Trophoblast cell (in vitro differentiated cells and primary cell): ENCODE data around the gene MPPED1.

Source experiments
- DNase-seq, 2 donors: peaks; one replicate each; pipeline ENCODE4 v3.0.0-alpha.2; 2016
- H2AFZ ChIP-seq: 2 replicates; pipeline ENCODE4 v1.6.1; 2013; ENCODE audit warnings: low read length, moderate library complexity, mild to moderate bottlenecking; ENCODE audit not compliant: insufficient read depth, poor library complexity
- H2AK5ac ChIP-seq: 2 replicates; pipeline ENCODE4 v1.6.1; 2013; ENCODE audit warnings: mild to moderate bottlenecking, low read length
- H2BK120ac ChIP-seq: 2 replicates; pipeline ENCODE4 v1.6.1; 2013; ENCODE audit warnings: low read length, mild to moderate bottlenecking, moderate library complexity; ENCODE audit not compliant: insufficient read depth, poor library complexity
- H2BK12ac ChIP-seq: 2 replicates; pipeline ENCODE4 v1.6.1; 2013; ENCODE audit warnings: mild to moderate bottlenecking, low read length, moderate library complexity
- H2BK5ac ChIP-seq: 2 replicates; pipeline ENCODE4 v1.6.1; 2013; ENCODE audit warnings: low read length, low read depth, moderate library complexity, mild to moderate bottlenecking; ENCODE audit not compliant: poor library complexity
- H3K14ac ChIP-seq: 2 replicates; pipeline ENCODE4 v1.6.1; 2013; ENCODE audit warnings: mild to moderate bottlenecking, low read length
- H3K18ac ChIP-seq: 2 replicates; pipeline ENCODE4 v1.6.1; 2013; ENCODE audit warnings: mild to moderate bottlenecking, low read length
- H3K23ac ChIP-seq: 2 replicates; pipeline ENCODE4 v1.6.1; 2013; ENCODE audit warnings: low read length
- H3K27ac ChIP-seq: 2 replicates; pipeline ENCODE4 v1.5.1; 2013; ENCODE audit warnings: low read depth, mild to moderate bottlenecking, inconsistent platforms, low read length, moderate library complexity
- H3K27me3 ChIP-seq: 2 replicates; pipeline ENCODE4 v1.6.1; 2013; ENCODE audit warnings: inconsistent platforms, mild to moderate bottlenecking, low read length, moderate library complexity; ENCODE audit not compliant: insufficient read depth
- H3K36me3 ChIP-seq, 2 experiments: 1 replicate in 1 of 2; 2 replicates in 1 of 2; pipeline ENCODE4 v1.6.1; 2013; ENCODE audit warnings: low read length in 2 of 2, mild to moderate bottlenecking in 2 of 2, moderate library complexity in 1 of 2; ENCODE audit not compliant: insufficient read depth in 2 of 2, control insufficient read depth in 1 of 2
- H3K4ac ChIP-seq: 2 replicates; pipeline ENCODE4 v1.6.1; 2013; ENCODE audit warnings: low read depth, mild to moderate bottlenecking, low read length, moderate library complexity
- H3K4me1 ChIP-seq, 2 experiments: 1 replicate in 1 of 2; 2 replicates in 1 of 2; pipeline ENCODE4 v1.6.1; 2013; ENCODE audit warnings: low read length in 2 of 2, mild to moderate bottlenecking in 2 of 2, moderate library complexity in 1 of 2; ENCODE audit not compliant: insufficient read depth in 2 of 2, control insufficient read depth in 1 of 2
- H3K4me2 ChIP-seq: 2 replicates; pipeline ENCODE4 v1.6.1; 2013; ENCODE audit warnings: inconsistent platforms, mild to moderate bottlenecking, low read length, moderate library complexity
- H3K4me3 ChIP-seq: 2 replicates; pipeline ENCODE4 v1.5.1; 2013; ENCODE audit warnings: mild to moderate bottlenecking, low read depth, low read length, inconsistent platforms
- H3K79me1 ChIP-seq: one replicate; pipeline ENCODE4 v1.6.1; 2013; ENCODE audit warnings: low read length
- H3K79me2 ChIP-seq: 2 replicates; pipeline ENCODE4 v1.6.1; 2013; ENCODE audit warnings: low read length, mild to moderate bottlenecking; ENCODE audit not compliant: control insufficient read depth, insufficient read depth, poor library complexity
- H3K9ac ChIP-seq: 2 replicates; pipeline ENCODE4 v1.6.1; 2013; ENCODE audit warnings: mild to moderate bottlenecking, low read length
- H3K9me3 ChIP-seq: 2 replicates; pipeline ENCODE4 v1.6.1; 2013; ENCODE audit warnings: low read depth, mild to moderate bottlenecking, control low read depth, inconsistent platforms, low read length; ENCODE audit not compliant: insufficient read depth
- H4K12ac ChIP-seq: 2 replicates; pipeline ENCODE4 v1.6.1; 2013; ENCODE audit warnings: low read depth, mild to moderate bottlenecking, low read length, moderate library complexity
- H4K8ac ChIP-seq: 2 replicates; pipeline ENCODE4 v1.6.1; 2013; ENCODE audit warnings: low read depth, mild to moderate bottlenecking, low read length, moderate library complexity
- H4K91ac ChIP-seq: one replicate; pipeline ENCODE4 v1.6.1; 2013; ENCODE audit warnings: low read depth, mild to moderate bottlenecking, low read length, moderate library complexity
- WGBS: extraction: QIAGEN DNeasy Blood & Tissue Kit; methylation state at CpG from one replicate; pipeline ENCODE4 v1.1.7; 2013; ENCODE audit warnings: missing lambda C conversion rate; ENCODE audit not compliant: insufficient read length, insufficient coverage; ENCODE audit errors: extremely low coverage; 5-methylcytosine and 5-hydroxymethylcytosine counted together

The MPPED1 gene

GRCh38 chr22:43408009-43408408 lies 3.8 kb upstream of the MPPED1 start:
- H3K18ac ChIP-seq, result no peak overlapping the region
- H4K91ac ChIP-seq, result no peak overlapping the region
- H3K79me1 ChIP-seq, result no peaks in the 10 kb centered on the region
- H2AK5ac ChIP-seq, result no peak overlapping the region
- no peak overlapping the region for H3K23ac ChIP-seq
- no peaks in the 10 kb centered on the region for H3K4me1 ChIP-seq
- H2BK120ac ChIP-seq, result no peak overlapping the region
- no peaks in the 10 kb centered on the region for H3K9me3 ChIP-seq
- no peak overlapping the region for H3K9ac ChIP-seq
- no peak overlapping the region for H4K12ac ChIP-seq
- H3K4me2 ChIP-seq, result no peak overlapping the region
- H3K4me3 ChIP-seq, result no peak overlapping the region
- H3K27ac ChIP-seq, result no peak overlapping the region
- WGBS, result no CpG with 5 or more reads among the region's 2 CpGs
- H4K8ac ChIP-seq, result no peak overlapping the region
- H2AFZ ChIP-seq, result no peak overlapping the region
- H3K36me3 ChIP-seq, result no peaks in the 10 kb centered on the region
- no peak overlapping the region for H3K14ac ChIP-seq
- no peak overlapping the region for H3K4ac ChIP-seq
- DNase-seq, result no peak
- peaks cover 36% of the 10 kb centered on the region for H3K27me3 ChIP-seq
- H2BK12ac ChIP-seq, result no peak overlapping the region
- H3K79me2 ChIP-seq, result no peaks in the 10 kb centered on the region
- H2BK5ac ChIP-seq, result no peak overlapping the region

GRCh38 chr22:43409046-43409445 lies 2.8 kb upstream of the MPPED1 start:
- Histone ChIP-seq H2AK5ac (no peak overlapping the region), H3K4me3 (no peak overlapping the region), H3K4me2 (no peak overlapping the region), H3K36me3 (no peaks in the 10 kb centered on the region), H3K14ac (no peak overlapping the region), H3K79me1 (no peaks in the 10 kb centered on the region), H4K8ac (no peak overlapping the region), H3K79me2 (no peaks in the 10 kb centered on the region), H4K91ac (no peak overlapping the region), H3K9me3 (no peaks in the 10 kb centered on the region), H3K27ac (no peak overlapping the region), H2BK120ac (no peak overlapping the region), H3K4me1 (no peaks in the 10 kb centered on the region), H3K9ac (no peak overlapping the region), H3K4ac (no peak overlapping the region), H2BK12ac (no peak overlapping the region), H3K27me3 (peaks cover 41% of the 10 kb centered on the region), H2AFZ (no peak overlapping the region), H4K12ac (no peak overlapping the region), H3K23ac (no peak overlapping the region), H2BK5ac (no peak overlapping the region), H3K18ac (no peak overlapping the region)
- no CpG with 5 or more reads among the region's 8 CpGs for WGBS
- no peak for DNase-seq

GRCh38 chr22:43409800-43410199 lies 2.0 kb upstream of the MPPED1 start:
- peaks cover 44% of the 10 kb centered on the region for H3K27me3 ChIP-seq
- H3K4me1 ChIP-seq, result no peaks in the 10 kb centered on the region
- H4K91ac ChIP-seq, result no peak overlapping the region
- H3K27ac ChIP-seq, result no peak overlapping the region
- no peak overlapping the region for H3K9ac ChIP-seq
- no peak overlapping the region for H3K23ac ChIP-seq
- H3K14ac ChIP-seq, result no peak overlapping the region
- no peak overlapping the region for H4K8ac ChIP-seq
- no peaks in the 10 kb centered on the region for H3K79me1 ChIP-seq
- H3K79me2 ChIP-seq, result no peaks in the 10 kb centered on the region
- no peak overlapping the region for H3K4me3 ChIP-seq
- no peak overlapping the region for H3K4ac ChIP-seq
- H3K9me3 ChIP-seq, result no peaks in the 10 kb centered on the region
- DNase-seq, result no peak
- no peak overlapping the region for H2BK5ac ChIP-seq
- H3K4me2 ChIP-seq, result no peak overlapping the region
- no peak overlapping the region for H3K18ac ChIP-seq
- WGBS, result no CpG with 5 or more reads among the region's 4 CpGs
- H2AFZ ChIP-seq, result no peak overlapping the region
- H2BK12ac ChIP-seq, result no peak overlapping the region
- no peaks in the 10 kb centered on the region for H3K36me3 ChIP-seq
- no peak overlapping the region for H2AK5ac ChIP-seq
- no peak overlapping the region for H4K12ac ChIP-seq
- H2BK120ac ChIP-seq, result no peak overlapping the region

- no peaks in the 10 kb centered on the region for H3K4me1 ChIP-seq
- H2BK120ac ChIP-seq, result no peak overlapping the region
- H3K27ac ChIP-seq, result no peak overlapping the region
- H3K9me3 ChIP-seq, result no peaks in the 10 kb centered on the region
- no peak overlapping the region for H2BK5ac ChIP-seq
- no peak overlapping the region for H3K4me3 ChIP-seq
- no peaks in the 10 kb centered on the region for H3K79me1 ChIP-seq
- no peak overlapping the region for H4K8ac ChIP-seq
- H2AK5ac ChIP-seq, result no peak overlapping the region
- peaks cover 47% of the 10 kb centered on the region for H3K27me3 ChIP-seq
- no peaks in the 10 kb centered on the region for H3K79me2 ChIP-seq
- no peak overlapping the region for H3K18ac ChIP-seq
- H2BK12ac ChIP-seq, result no peak overlapping the region
- no peak overlapping the region for H3K14ac ChIP-seq
- H4K12ac ChIP-seq, result no peak overlapping the region
- H3K4me2 ChIP-seq, result no peak overlapping the region
- WGBS, result no CpG with 5 or more reads among the region's 83 CpGs
- H2AFZ ChIP-seq, result no peak overlapping the region
- no peak overlapping the region for H4K91ac ChIP-seq
- no peak for DNase-seq
- H3K9ac ChIP-seq, result no peak overlapping the region
- no peak overlapping the region for H3K4ac ChIP-seq
- H3K36me3 ChIP-seq, result no peaks in the 10 kb centered on the region
- H3K23ac ChIP-seq, result no peak overlapping the region
Observed at GRCh38 chr22:43411040-43411868, 560 bp upstream of the MPPED1 start.
